ENCODE results near the gene TP53. TPM values are rescaled to one million over a fixed set of nuclear protein-coding genes. Genes with fewer than 3 reads are reported as not detected.

Gene TP53
- polyA plus RNA-seq, 1 of the 3 experiments (the other 2 are of a cell fraction): 62.6 TPM

- H3K9me3 ChIP-seq: no peaks in the 10 kb centered on the region
- peaks cover 65% of the 10 kb centered on the region for H3K79me2 ChIP-seq (ENCODE audit: insufficient read depth)
- POLR2A ChIA-PET: interaction anchor here (0.7 to 4.5 kb wide), 20 partner anchors 16 to 359 kb away, joined by 3 to 53 read pairs (median 9); partner anchors contain the start of genes ATP1B2, CYB5D1, EFNB3 and FXR2
- peak within 1 kb of the TSS; percentile 98 for H3K4me2 ChIP-seq
- no peaks in the 10 kb centered on the region for H4K20me1 ChIP-seq (ENCODE audit: insufficient read depth)
- H3K9ac ChIP-seq: peak within 1 kb of the TSS; percentile 99
- CTCF ChIA-PET: interaction anchor here (0.6 to 7.4 kb wide), 52 partner anchors 9 to 392 kb away, joined by 3 to 166 read pairs (median 5); partner anchors contain the start of genes ATP1B2, CD68, CHD3 and DNAH2
- WGBS (ENCODE audit: low lambda C conversion rate): 2% methylated on average over 16 of the region's 51 CpGs
- peak; percentile 90 for DNase-seq
- H3K27ac ChIP-seq (ENCODE audit: low read depth in 2 of 2, low read length in 1 of 2): peak within 1 kb of the TSS; percentile 97 to 98
- peaks cover 2 to 9% of the 10 kb centered on the region in 2 experiments for H3K36me3 ChIP-seq (replicated peaks in 1 of 2; ENCODE audit: control insufficient read depth in 1 of 2, insufficient read depth in 2 of 2, low read length in 1 of 2)
- no peaks in the 10 kb centered on the region for H3K9me2 ChIP-seq
- no peaks in the 10 kb centered on the region for H3K27me3 ChIP-seq (ENCODE audit: insufficient read depth)
- peaks cover 27% of the 10 kb centered on the region for H3F3A ChIP-seq (replicated peaks; ENCODE audit: insufficient read depth)
- peaks cover 12 to 17% of the 10 kb centered on the region in 2 experiments; a peak in 3 of 4 replicates for H3K4me1 ChIP-seq (ENCODE audit: control insufficient read depth in 1 of 2, insufficient read depth in 2 of 2, low read depth in 1 of 2, low read length in 1 of 2)
- H3K4me3 ChIP-seq (ENCODE audit: low read depth in 2 of 2, low read length in 1 of 2): peak within 1 kb of the TSS; percentile 80 to 91
- H2AFZ ChIP-seq (ENCODE audit: low read depth): peak within 1 kb of the TSS; percentile 94
- TF ChIP-seq RCOR1 (IDR thresholded peaks at IDR 0.05; ENCODE audit: low read length) (peak; percentile 35; the same call in 1 of the 2 replicates), PBX3 (IDR thresholded peaks at IDR 0.05) (0 out of 2 replicates have a peak, but pooled peaks have one; percentile 9), ZBTB33 (IDR thresholded peaks at IDR 0.05; ENCODE audit: borderline replicate concordance, low read depth) (peak; percentile 97), GATA2 (CRISPR knock-in tag; IDR thresholded peaks at IDR 0.05) (no peak), SIN3A (IDR thresholded peaks at IDR 0.05; ENCODE audit: borderline replicate concordance, low read depth, low read length) (peak; percentile 78; the same call in 1 of the 2 replicates), IRF3 (IDR thresholded peaks at IDR 0.05; ENCODE audit: low read depth, low read length) (no peak), NRF1 (IDR thresholded peaks at IDR 0.05; ENCODE audit: low read depth, low read length) (no peak), MXI1 (IDR thresholded peaks at IDR 0.05; ENCODE audit: low read depth, low read length) (peak; percentile 66; the same call in 1 of the 2 replicates), USF2 (IDR thresholded peaks at IDR 0.05; ENCODE audit: borderline replicate concordance, low read depth, low read length) (no peak), TAF1 (IDR thresholded peaks at IDR 0.05; ENCODE audit: borderline replicate concordance, low read depth, low read length) (peak; percentile 40; the same call in 1 of the 2 replicates), FOSL2 (IDR thresholded peaks at IDR 0.05; ENCODE audit: borderline replicate concordance, low read depth) (no peak; the same call in 1 of the 2 replicates), RFX5 (IDR thresholded peaks at IDR 0.05; ENCODE audit: low read length) (no peak; the same call in 1 of the 2 replicates), REST (IDR thresholded peaks at IDR 0.05; ENCODE audit: low read depth, low read length) (no peak; the same call in 1 of the 2 replicates), CHD2 (IDR thresholded peaks at IDR 0.05; ENCODE audit: low read length, partially characterized antibody) (peak; percentile 98), SMC3 (IDR thresholded peaks at IDR 0.05; ENCODE audit: low read depth, low read length) (peak; percentile 77), RAD21 (IDR thresholded peaks at IDR 0.05; ENCODE audit: low read length) (peak; percentile 79), FOXM1 (IDR thresholded peaks at IDR 0.05; ENCODE audit: low read depth) (no peak), TCF12 (IDR thresholded peaks at IDR 0.05) (peak; percentile 42; the same call in 1 of the 2 replicates), POLR2AphosphoS5 (IDR thresholded peaks at IDR 0.05; ENCODE audit: low read depth, low read length) (peak; percentile 79), ELF1 (IDR thresholded peaks at IDR 0.05) (peak; percentile 81), EZH2phosphoT487 (IDR thresholded peaks at IDR 0.05; ENCODE audit: borderline replicate concordance, low read depth) (no peak)
These were observed 868 bp upstream of the TP53 start, which contains the start of gene WRAP53 for GRCh38 chr17:7687908-7688807. Gene WRAP53, plus strand, starts transcription at chr17:7688477. Its CDS starts 172 bp downstream, at chr17:7688649.

Measured in SK-N-SH (cell line).